Muscle of back (tissue), 11 donors: Measurements from ENCODE around the gene GPR142. TPM values are rescaled to one million over a fixed set of nuclear protein-coding genes. Genes with fewer than 3 reads are reported as not detected.

ENCODE experiments used
- DNase-seq, 3 donors: peaks; one replicate each; pipeline versions ENCODE4 v3.0.0 to v3.0.0-alpha.2; 2013
- polyA plus RNA-seq, 10 donors: library from polyadenylated mRNA; unstranded; fragments of 120-200 nt; gene quantifications; one replicate each; pipeline ENCODE4 v1.2.1, GENCODE V29; 2013; ENCODE audit not compliant: insufficient read length in 10 of 10

Gene GPR142
- polyA plus RNA-seq, 10 donors = 0.17 to 0.53 (median 0.41) TPM; not detected in 4

- no peak for DNase-seq
These were observed 22.6 kb upstream of the GPR142 start for GRCh38 chr17:74344658-74345057.

GRCh38 chr17:74345433-74346241 is 21.7 kb upstream of the GPR142 start:
- no peak for DNase-seq

- DNase-seq = no peak
These were observed 19.7 kb upstream of the GPR142 start for GRCh38 chr17:74347646-74348045.

GRCh38 chr17:74349120-74349519 is 18.2 kb upstream of the GPR142 start:
- DNase-seq = no peak

- DNase-seq = no peak
These were observed 16.8 kb upstream of the GPR142 start for GRCh38 chr17:74350486-74350885.

GRCh38 chr17:74351552-74352210 is 15.6 kb upstream of the GPR142 start:
- no peak for DNase-seq

GRCh38 chr17:74353446-74354060 is 13.8 kb upstream of the GPR142 start:
- no peak for DNase-seq

GRCh38 chr17:74354123-74354522 is 13.2 kb upstream of the GPR142 start:
- no peak for DNase-seq

- DNase-seq = no peak
These were observed 12.7 kb upstream of the GPR142 start for GRCh38 chr17:74354561-74354960.

GRCh38 chr17:74355065-74355464 is 12.2 kb upstream of the GPR142 start:
- no peak for DNase-seq

- peak in 1 of 3 donors; percentile 70 for DNase-seq
These were observed 10.4 kb upstream of the GPR142 start for GRCh38 chr17:74356646-74357465.

- no peak for DNase-seq
These were observed 9.9 kb upstream of the GPR142 start for GRCh38 chr17:74357466-74357809.

GRCh38 chr17:74358697-74359096 is 8.6 kb upstream of the GPR142 start:
- no peak for DNase-seq

- DNase-seq = no peak
These were observed 7.4 kb upstream of the GPR142 start for GRCh38 chr17:74359916-74360315.

- no peak for DNase-seq
These were observed 6.4 kb upstream of the GPR142 start for GRCh38 chr17:74360899-74361229.

- peak in 2 of 3 donors; percentile 52 to 76 for DNase-seq
These were observed 5.9 kb upstream of the GPR142 start, which contains the start of gene BTBD17 for GRCh38 chr17:74361230-74362068. BTBD17 (minus strand) TSS chr17:74361868; CDS start chr17:74361819, 49 bp downstream.

- DNase-seq = no peak
These were observed 5.3 kb upstream of the GPR142 start for GRCh38 chr17:74362069-74362405.

- peak in 2 of 3 donors; percentile 47 to 55 for DNase-seq
These were observed 4.4 kb upstream of the GPR142 start for GRCh38 chr17:74362810-74363498.

GRCh38 chr17:74368341-74369081 is 1.2 kb downstream of the GPR142 start:
- DNase-seq = peak; percentile 34 to 77 (median 65)

- DNase-seq = no peak
These were observed 1.9 kb downstream of the GPR142 start for GRCh38 chr17:74369221-74369620.
